ENCODE measurements around the gene GYPC. TPM values are rescaled to one million over a fixed set of nuclear protein-coding genes. Genes with fewer than 3 reads are reported as not detected.
A peak's percentile ranks its signal among the peaks of the same experiment; 100 is the strongest.

Gene GYPC
- total RNA-seq, 1 experiment from 2014 or later = 0.75 TPM

- TF ChIP-seq, protein P1, sequence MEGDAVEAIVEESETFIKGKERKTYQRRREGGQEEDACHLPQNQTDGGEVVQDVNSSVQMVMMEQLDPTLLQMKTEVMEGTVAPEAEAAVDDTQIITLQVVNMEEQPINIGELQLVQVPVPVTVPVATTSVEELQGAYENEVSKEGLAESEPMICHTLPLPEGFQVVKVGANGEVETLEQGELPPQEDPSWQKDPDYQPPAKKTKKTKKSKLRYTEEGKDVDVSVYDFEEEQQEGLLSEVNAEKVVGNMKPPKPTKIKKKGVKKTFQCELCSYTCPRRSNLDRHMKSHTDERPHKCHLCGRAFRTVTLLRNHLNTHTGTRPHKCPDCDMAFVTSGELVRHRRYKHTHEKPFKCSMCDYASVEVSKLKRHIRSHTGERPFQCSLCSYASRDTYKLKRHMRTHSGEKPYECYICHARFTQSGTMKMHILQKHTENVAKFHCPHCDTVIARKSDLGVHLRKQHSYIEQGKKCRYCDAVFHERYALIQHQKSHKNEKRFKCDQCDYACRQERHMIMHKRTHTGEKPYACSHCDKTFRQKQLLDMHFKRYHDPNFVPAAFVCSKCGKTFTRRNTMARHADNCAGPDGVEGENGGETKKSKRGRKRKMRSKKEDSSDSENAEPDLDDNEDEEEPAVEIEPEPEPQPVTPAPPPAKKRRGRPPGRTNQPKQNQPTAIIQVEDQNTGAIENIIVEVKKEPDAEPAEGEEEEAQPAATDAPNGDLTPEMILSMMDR (conservative IDR thresholded peaks at IDR 0.05; ENCODE audit: low read depth, low read length) = no peak
- TF ChIP-seq EZH2 (IDR thresholded peaks at IDR 0.05; ENCODE audit: borderline replicate concordance, low read depth, low read length, poor library complexity, severe bottlenecking) = no peak
- ChIA-PET POLR2A (ENCODE audit: low non-redundant PET) (no interaction called here), CTCF (no interaction called here)
- intact Hi-C loops (cut with micrococcal nuclease; ENCODE audit: unreplicated experiment) = no loop called here
- Histone ChIP-seq H3K4me1 (ENCODE audit: insufficient read depth, low read length, poor library complexity, severe bottlenecking) (peaks cover 25% of the 10 kb centered on the region), H3K9me3 (ENCODE audit: low read depth, low read length, poor library complexity, severe bottlenecking) (no peaks in the 10 kb centered on the region), H3K36me3 (ENCODE audit: insufficient read depth, low read length, poor library complexity, severe bottlenecking) (no peaks in the 10 kb centered on the region), H3K4me3 (ENCODE audit: low read depth, low read length, poor library complexity, severe bottlenecking) (no peak overlapping the region), H3K27ac (ENCODE audit: low read depth, low read length, poor library complexity, severe bottlenecking) (no peak overlapping the region), H3K27me3 (replicated peaks; ENCODE audit: insufficient read depth, low read depth, low read length, poor library complexity) (no peaks in the 10 kb centered on the region)
- BruUV-seq (replicated peaks) = no TSS peak
- DNase-seq (ENCODE audit: low spot score) = no peak
Observed at GRCh38 chr2:126660971-126661370, 5.0 kb downstream of the GYPC start.

- no peak overlapping the region for H3K27ac ChIP-seq (ENCODE audit: low read depth, low read length, poor library complexity, severe bottlenecking)
- intact Hi-C loops (cut with micrococcal nuclease; ENCODE audit: unreplicated experiment) = no loop called here
- H3K36me3 ChIP-seq (ENCODE audit: insufficient read depth, low read length, poor library complexity, severe bottlenecking) = no peaks in the 10 kb centered on the region
- no TSS peak for BruUV-seq (replicated peaks)
- ChIA-PET CTCF (no interaction called here), POLR2A (ENCODE audit: low non-redundant PET) (no interaction called here)
- no peaks in the 10 kb centered on the region for H3K9me3 ChIP-seq (ENCODE audit: low read depth, low read length, poor library complexity, severe bottlenecking)
- DNase-seq (ENCODE audit: low spot score) = no peak
- H3K4me1 ChIP-seq (ENCODE audit: insufficient read depth, low read length, poor library complexity, severe bottlenecking) = peaks cover 20% of the 10 kb centered on the region
- TF ChIP-seq EZH2 (IDR thresholded peaks at IDR 0.05; ENCODE audit: borderline replicate concordance, low read depth, low read length, poor library complexity, severe bottlenecking) = no peak
- TF ChIP-seq, protein P1 (conservative IDR thresholded peaks at IDR 0.05; ENCODE audit: low read depth, low read length) = no peak
- H3K4me3 ChIP-seq (ENCODE audit: low read depth, low read length, poor library complexity, severe bottlenecking) = no peak overlapping the region
- no peaks in the 10 kb centered on the region for H3K27me3 ChIP-seq (replicated peaks; ENCODE audit: insufficient read depth, low read depth, low read length, poor library complexity)
Observed at GRCh38 chr2:126661702-126662500, 5.9 kb downstream of the GYPC start.

DNA sequence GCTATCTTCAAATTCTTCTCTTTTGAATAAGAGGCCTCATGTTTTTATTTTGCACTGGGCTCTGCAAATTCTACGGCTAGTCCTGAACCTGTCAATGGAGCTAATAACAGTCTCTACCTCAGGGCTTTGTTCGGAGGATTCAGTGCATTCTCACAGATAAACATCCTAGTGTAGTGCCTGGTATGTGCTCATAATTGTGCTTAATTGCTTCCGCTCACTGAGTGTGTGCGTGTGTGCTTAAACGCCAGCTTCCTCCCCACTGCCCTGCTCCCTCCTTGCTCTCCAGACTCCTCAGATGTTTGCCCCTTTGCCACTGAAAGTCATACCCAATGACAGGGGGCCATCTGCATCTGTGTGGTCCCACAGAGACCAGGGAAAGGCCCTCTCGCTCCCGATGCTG lies 6.7 kb downstream of the GYPC start:
- peak; percentile 57 for DNase-seq (ENCODE audit: low spot score)
- BruUV-seq (replicated peaks) = no TSS peak
- no peak overlapping the region for H3K27ac ChIP-seq (ENCODE audit: low read depth, low read length, poor library complexity, severe bottlenecking)
- H3K4me1 ChIP-seq (ENCODE audit: insufficient read depth, low read length, poor library complexity, severe bottlenecking) = peaks cover 13% of the 10 kb centered on the region
- ChIA-PET POLR2A (ENCODE audit: low non-redundant PET) (no interaction called here), CTCF (no interaction called here)
- H3K9me3 ChIP-seq (ENCODE audit: low read depth, low read length, poor library complexity, severe bottlenecking) = no peaks in the 10 kb centered on the region
- H3K27me3 ChIP-seq (replicated peaks; ENCODE audit: insufficient read depth, low read depth, low read length, poor library complexity) = no peaks in the 10 kb centered on the region
- no peaks in the 10 kb centered on the region for H3K36me3 ChIP-seq (ENCODE audit: insufficient read depth, low read length, poor library complexity, severe bottlenecking)
- intact Hi-C loops (cut with micrococcal nuclease; ENCODE audit: unreplicated experiment) = no loop called here
- TF ChIP-seq EZH2 (IDR thresholded peaks at IDR 0.05; ENCODE audit: borderline replicate concordance, low read depth, low read length, poor library complexity, severe bottlenecking) = no peak
- TF ChIP-seq, protein P1 (conservative IDR thresholded peaks at IDR 0.05; ENCODE audit: low read depth, low read length) = no peak
- H3K4me3 ChIP-seq (ENCODE audit: low read depth, low read length, poor library complexity, severe bottlenecking) = no peak overlapping the region

All from A673 (cell line).